ENCODE measurements around the gene MAP7D1.
"Not testable (repeated sequence)": the region's sequence is repeated elsewhere in the genome, so short reads cannot be mapped to it uniquely, and the experiment has no call there.

Gene MAP7D1

GRCh38 chr1:36212782-36213181, 56.8 kb downstream of the MAP7D1 start:
- Histone ChIP-seq H3K4me1 (ENCODE audit: control insufficient read depth, insufficient read depth, low read length) (peaks cover 18% of the 10 kb centered on the region), H3K9me3 (ENCODE audit: control insufficient read depth, low read length) (no peaks in the 10 kb centered on the region), H3K36me3 (ENCODE audit: control insufficient read depth, insufficient read depth, low read length, severe bottlenecking) (no peaks in the 10 kb centered on the region), H3K4me3 (ENCODE audit: low read length) (no peak overlapping the region), H3K9ac (ENCODE audit: low read length) (no peak overlapping the region), H3K27me3 (replicated peaks; ENCODE audit: control insufficient read depth, insufficient read depth, low read length) (no peaks in the 10 kb centered on the region)
- DNase-seq (ENCODE audit: low read depth) = no peak

- peak; percentile 37 for DNase-seq (ENCODE audit: low read depth)
These were observed 61.7 kb downstream of the MAP7D1 start for GRCh38 chr1:36217670-36218069.

GRCh38 chr1:36221901-36222300, 65.9 kb downstream of the MAP7D1 start:
- DNase-seq (ENCODE audit: low read depth); H3K4me3 ChIP-seq (ENCODE audit: low read length); H3K36me3 ChIP-seq (ENCODE audit: control insufficient read depth, insufficient read depth, low read length, severe bottlenecking); H3K27me3 ChIP-seq (replicated peaks; ENCODE audit: control insufficient read depth, insufficient read depth, low read length); H3K9me3 ChIP-seq (ENCODE audit: control insufficient read depth, low read length); H3K9ac ChIP-seq (ENCODE audit: low read length): not testable (repeated sequence)
- peaks cover 19% of the 10 kb centered on the region for H3K4me1 ChIP-seq (ENCODE audit: control insufficient read depth, insufficient read depth, low read length)

More at GRCh38 chr1:36217670-36218069, 61.7 kb downstream of the MAP7D1 start:
- Histone ChIP-seq H3K9ac (ENCODE audit: low read length) (no peak overlapping the region), H3K36me3 (ENCODE audit: control insufficient read depth, insufficient read depth, low read length, severe bottlenecking) (no peaks in the 10 kb centered on the region), H3K27me3 (replicated peaks; ENCODE audit: control insufficient read depth, insufficient read depth, low read length) (no peaks in the 10 kb centered on the region), H3K4me1 (ENCODE audit: control insufficient read depth, insufficient read depth, low read length) (no peaks in the 10 kb centered on the region), H3K4me3 (ENCODE audit: low read length) (no peak overlapping the region), H3K9me3 (ENCODE audit: control insufficient read depth, low read length) (no peaks in the 10 kb centered on the region)

- H3K4me3 ChIP-seq (ENCODE audit: low read length) = peak overlapping the region; percentile 97
- no peak for DNase-seq (ENCODE audit: low read depth)
- H3K4me1 ChIP-seq (ENCODE audit: control insufficient read depth, insufficient read depth, low read length) = peaks cover 21% of the 10 kb centered on the region
- H3K9ac ChIP-seq (ENCODE audit: low read length) = peak overlapping the region; percentile 95
- no peaks in the 10 kb centered on the region for H3K27me3 ChIP-seq (replicated peaks; ENCODE audit: control insufficient read depth, insufficient read depth, low read length)
- no peaks in the 10 kb centered on the region for H3K9me3 ChIP-seq (ENCODE audit: control insufficient read depth, low read length)
- peaks cover 4% of the 10 kb centered on the region for H3K36me3 ChIP-seq (ENCODE audit: control insufficient read depth, insufficient read depth, low read length, severe bottlenecking)
These were observed 66.8 kb downstream of the MAP7D1 start for GRCh38 chr1:36222481-36223380.

GRCh38 chr1:36223381-36223995, 67.5 kb downstream of the MAP7D1 start:
- no peaks in the 10 kb centered on the region for H3K9me3 ChIP-seq (ENCODE audit: control insufficient read depth, low read length)
- H3K9ac ChIP-seq (ENCODE audit: low read length) = peak overlapping the region; percentile 95
- H3K27me3 ChIP-seq (replicated peaks; ENCODE audit: control insufficient read depth, insufficient read depth, low read length) = no peaks in the 10 kb centered on the region
- H3K4me3 ChIP-seq (ENCODE audit: low read length) = peak overlapping the region; percentile 97
- H3K36me3 ChIP-seq (ENCODE audit: control insufficient read depth, insufficient read depth, low read length, severe bottlenecking) = peaks cover 9% of the 10 kb centered on the region
- H3K4me1 ChIP-seq (ENCODE audit: control insufficient read depth, insufficient read depth, low read length) = peaks cover 21% of the 10 kb centered on the region
- DNase-seq (ENCODE audit: low read depth) = peak; percentile 66

GRCh38 chr1:36223996-36224536, 68.1 kb downstream of the MAP7D1 start, which contains the start of gene THRAP3:
TSS of gene THRAP3 (plus strand) at chr1:36224443. CDS start at chr1:36282564, 58,121 bp downstream.
- H3K4me3 ChIP-seq (ENCODE audit: low read length) = peak within 1 kb of the TSS; percentile 97
- peak; percentile 100 for DNase-seq (ENCODE audit: low read depth)
- H3K4me1 ChIP-seq (ENCODE audit: control insufficient read depth, insufficient read depth, low read length) = peaks cover 21% of the 10 kb centered on the region
- H3K9ac ChIP-seq (ENCODE audit: low read length) = peak within 1 kb of the TSS; percentile 96
- peaks cover 13% of the 10 kb centered on the region for H3K36me3 ChIP-seq (ENCODE audit: control insufficient read depth, insufficient read depth, low read length, severe bottlenecking)
- no peaks in the 10 kb centered on the region for H3K9me3 ChIP-seq (ENCODE audit: control insufficient read depth, low read length)
- no peaks in the 10 kb centered on the region for H3K27me3 ChIP-seq (replicated peaks; ENCODE audit: control insufficient read depth, insufficient read depth, low read length)

- H3K9me3 ChIP-seq (ENCODE audit: control insufficient read depth, low read length) = no peaks in the 10 kb centered on the region
- peaks cover 21% of the 10 kb centered on the region for H3K4me1 ChIP-seq (ENCODE audit: control insufficient read depth, insufficient read depth, low read length)
- H3K36me3 ChIP-seq (ENCODE audit: control insufficient read depth, insufficient read depth, low read length, severe bottlenecking) = peaks cover 19% of the 10 kb centered on the region
- no peaks in the 10 kb centered on the region for H3K27me3 ChIP-seq (replicated peaks; ENCODE audit: control insufficient read depth, insufficient read depth, low read length)
- peak overlapping the region; percentile 96 for H3K9ac ChIP-seq (ENCODE audit: low read length)
- peak overlapping the region; percentile 97 for H3K4me3 ChIP-seq (ENCODE audit: low read length)
- peak; percentile 95 for DNase-seq (ENCODE audit: low read depth)
These were observed 68.8 kb downstream of the MAP7D1 start for GRCh38 chr1:36224537-36225282.

- Histone ChIP-seq H3K4me1 (ENCODE audit: control insufficient read depth, insufficient read depth, low read length) (peaks cover 22% of the 10 kb centered on the region), H3K4me3 (ENCODE audit: low read length) (peak overlapping the region; percentile 97), H3K36me3 (ENCODE audit: control insufficient read depth, insufficient read depth, low read length, severe bottlenecking) (peaks cover 25% of the 10 kb centered on the region), H3K9me3 (ENCODE audit: control insufficient read depth, low read length) (no peaks in the 10 kb centered on the region), H3K9ac (ENCODE audit: low read length) (peak overlapping the region; percentile 96), H3K27me3 (replicated peaks; ENCODE audit: control insufficient read depth, insufficient read depth, low read length) (no peaks in the 10 kb centered on the region)
- DNase-seq (ENCODE audit: low read depth) = peak; percentile 36
These were observed 69.4 kb downstream of the MAP7D1 start for GRCh38 chr1:36225283-36225899.

- H3K9ac ChIP-seq (ENCODE audit: low read length); H3K4me3 ChIP-seq (ENCODE audit: low read length); DNase-seq (ENCODE audit: low read depth); H3K27me3 ChIP-seq (replicated peaks; ENCODE audit: control insufficient read depth, insufficient read depth, low read length); H3K9me3 ChIP-seq (ENCODE audit: control insufficient read depth, low read length): not testable (repeated sequence)
- peaks cover 32% of the 10 kb centered on the region for H3K4me1 ChIP-seq (ENCODE audit: control insufficient read depth, insufficient read depth, low read length)
- H3K36me3 ChIP-seq (ENCODE audit: control insufficient read depth, insufficient read depth, low read length, severe bottlenecking) = peaks cover 66% of the 10 kb centered on the region
These were observed 74.3 kb downstream of the MAP7D1 start for GRCh38 chr1:36230279-36230678.
